Bronchial smooth muscle cell (primary cell): ENCODE data around the gene ZNF202. TPM values are rescaled to one million over a fixed set of nuclear protein-coding genes. Genes with fewer than 3 reads are reported as not detected.

Experiments used
- total RNA-seq: library from RNA; depleted of rRNA; stranded (reverse); fragments of >200 nt; gene quantifications from 2 replicates; pipeline ENCODE4 v1.2.1, GENCODE V29; 2014

Gene ZNF202
- 3.9 and 4.6 TPM in 2 replicates for total RNA-seq

GRCh38 chr11:123741159-123742030 lies at the start of gene ZNF202:
Gene ZNF202, minus strand, starts transcription at chr11:123741660. Its CDS starts 10,772 bp downstream, at chr11:123730888.

DNA sequence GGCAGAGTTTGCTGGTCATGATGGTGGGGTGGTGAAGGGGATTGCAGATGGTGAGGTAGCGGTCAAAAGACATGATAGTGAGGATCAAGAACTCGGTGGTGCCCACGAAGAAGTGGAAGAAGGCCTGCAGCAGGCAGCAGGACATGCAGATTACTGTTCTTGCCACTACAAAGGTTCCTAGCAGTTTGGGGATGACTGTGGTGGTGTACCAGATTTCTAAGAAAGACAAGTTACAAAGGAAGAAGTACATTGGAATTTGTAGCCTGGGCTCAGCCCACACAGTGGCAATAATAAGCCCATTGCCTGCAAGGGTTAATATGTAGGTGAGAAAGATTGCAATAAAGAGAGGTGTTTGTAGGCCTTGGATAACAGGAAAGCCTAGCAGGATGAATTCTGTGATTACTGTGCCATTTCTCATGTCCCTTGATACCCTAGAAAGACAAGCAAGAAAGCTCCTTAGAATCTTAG lies 12.7 kb upstream of the ZNF202 start, which contains the start of gene OR6X1:
TSS of gene OR6X1 (minus strand) at position 418 of the 468 bp plus-strand sequence. CDS start at position 418, 0 bp downstream.

Other genes starting within 250 kb of the ZNF202 start
- gene SCN3B, start 87.0 kb downstream of the ZNF202 start, total RNA-seq: under 0.01 TPM in 2 replicates
- not detected in 2 replicates for gene OR6X1, start 12.9 kb upstream of the ZNF202 start, total RNA-seq
- gene OR6M1, start 64.7 kb upstream of the ZNF202 start, total RNA-seq: not detected in 2 replicates
- not detected in 2 replicates for gene TMEM225, start 144.0 kb upstream of the ZNF202 start, total RNA-seq
- gene OR8D4, start 160.5 kb upstream of the ZNF202 start, total RNA-seq: not detected in 2 replicates
- not detected in 2 replicates for gene OR4D5, start 198.0 kb upstream of the ZNF202 start, total RNA-seq
- gene OR6T1, start 202.2 kb upstream of the ZNF202 start, total RNA-seq: not detected in 2 replicates
- gene OR10S1, start 236.1 kb upstream of the ZNF202 start, total RNA-seq: not detected in 2 replicates